ENCODE results near the gene TMEM81. TPM values are rescaled to one million over a fixed set of nuclear protein-coding genes. Genes with fewer than 3 reads are reported as not detected.

Gene TMEM81
- polyA plus RNA-seq (2011; rRNA removed): 1.5 and 2.1 TPM in 2 replicates
- polyA minus RNA-seq (2011; rRNA and poly(A)+ RNA removed): 2.6 and 3.1 TPM in 2 replicates

- Histone ChIP-seq H3K36me3 (ENCODE audit: control insufficient read depth, insufficient read depth, low read length) (peaks cover 1% of the 10 kb centered on the region; the same call in 1 of the 2 replicates), H3K27me3 (ENCODE audit: control insufficient read depth, insufficient read depth, low read length) (no peaks in the 10 kb centered on the region), H3K4me3 (ENCODE audit: low read depth, low read length) (no peak within 1 kb of the TSS)
- ChIA-PET CTCF (no interaction called here), POLR2A (no interaction called here)
- TF ChIP-seq, protein P1, sequence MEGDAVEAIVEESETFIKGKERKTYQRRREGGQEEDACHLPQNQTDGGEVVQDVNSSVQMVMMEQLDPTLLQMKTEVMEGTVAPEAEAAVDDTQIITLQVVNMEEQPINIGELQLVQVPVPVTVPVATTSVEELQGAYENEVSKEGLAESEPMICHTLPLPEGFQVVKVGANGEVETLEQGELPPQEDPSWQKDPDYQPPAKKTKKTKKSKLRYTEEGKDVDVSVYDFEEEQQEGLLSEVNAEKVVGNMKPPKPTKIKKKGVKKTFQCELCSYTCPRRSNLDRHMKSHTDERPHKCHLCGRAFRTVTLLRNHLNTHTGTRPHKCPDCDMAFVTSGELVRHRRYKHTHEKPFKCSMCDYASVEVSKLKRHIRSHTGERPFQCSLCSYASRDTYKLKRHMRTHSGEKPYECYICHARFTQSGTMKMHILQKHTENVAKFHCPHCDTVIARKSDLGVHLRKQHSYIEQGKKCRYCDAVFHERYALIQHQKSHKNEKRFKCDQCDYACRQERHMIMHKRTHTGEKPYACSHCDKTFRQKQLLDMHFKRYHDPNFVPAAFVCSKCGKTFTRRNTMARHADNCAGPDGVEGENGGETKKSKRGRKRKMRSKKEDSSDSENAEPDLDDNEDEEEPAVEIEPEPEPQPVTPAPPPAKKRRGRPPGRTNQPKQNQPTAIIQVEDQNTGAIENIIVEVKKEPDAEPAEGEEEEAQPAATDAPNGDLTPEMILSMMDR (IDR thresholded peaks at IDR 0.05; ENCODE audit: insufficient read depth, low read depth, low read length): no peak
- DNase-seq (ENCODE audit: low read depth): no peak
Observed at GRCh38 chr1:205084360-205084759, at the start of gene TMEM81. TMEM81 (minus strand) TSS chr1:205084460; CDS start chr1:205084320, 140 bp downstream.

- no peak for DNase-seq (ENCODE audit: low read depth)
- ChIA-PET CTCF (interaction anchor here (4.1 kb wide), 1 partner anchor 8 kb away, joined by 24 read pairs; no protein-coding TSS in a partner anchor), POLR2A (no interaction called here)
- H3K4me3 ChIP-seq (ENCODE audit: low read depth, low read length): no peak overlapping the region
- no peaks in the 10 kb centered on the region for H3K36me3 ChIP-seq (ENCODE audit: control insufficient read depth, insufficient read depth, low read length)
- no peaks in the 10 kb centered on the region for H3K27me3 ChIP-seq (ENCODE audit: control insufficient read depth, insufficient read depth, low read length)
- TF ChIP-seq, protein P1 (IDR thresholded peaks at IDR 0.05; ENCODE audit: insufficient read depth, low read depth, low read length): no peak
Observed at GRCh38 chr1:205133287-205133686, 49.0 kb upstream of the TMEM81 start.

DNA sequence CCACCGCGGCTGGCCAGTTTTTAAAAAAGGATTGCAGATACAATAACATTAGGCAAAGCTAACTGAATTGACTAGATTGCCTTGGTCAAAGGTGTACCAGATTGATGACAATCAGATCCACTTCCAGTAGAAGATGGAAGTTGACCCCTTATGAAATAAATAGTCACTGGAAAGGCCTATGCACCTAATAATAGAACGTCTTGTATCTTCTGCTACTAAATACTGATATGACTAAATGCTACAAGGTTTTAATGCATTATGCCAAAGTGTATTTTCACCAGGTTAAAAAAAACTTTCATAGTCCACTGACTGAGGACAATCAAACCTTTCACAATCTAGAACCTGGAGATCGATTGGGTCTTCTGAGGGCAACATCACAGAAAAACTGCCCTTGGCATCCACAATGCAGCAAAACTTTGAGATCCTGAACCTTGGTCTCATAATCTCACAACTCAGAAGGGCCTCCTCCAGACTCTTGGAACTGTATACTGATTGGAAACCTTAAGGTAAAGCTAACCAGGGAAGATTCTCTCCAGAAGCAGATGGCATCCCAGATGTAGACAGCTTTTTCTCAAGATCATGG is 45.3 kb upstream of the TMEM81 start:
- H3K36me3 ChIP-seq (ENCODE audit: control insufficient read depth, insufficient read depth, low read length): no peaks in the 10 kb centered on the region
- no peak for DNase-seq (ENCODE audit: low read depth)
- TF ChIP-seq, protein P1 (IDR thresholded peaks at IDR 0.05; ENCODE audit: insufficient read depth, low read depth, low read length): no peak
- ChIA-PET POLR2A (no interaction called here), CTCF (interaction anchor here (0.8 to 4.1 kb wide), 3 partner anchors 12 to 243 kb away, joined by 3 to 24 read pairs (median 3); no protein-coding TSS in a partner anchor)
- H3K27me3 ChIP-seq (ENCODE audit: control insufficient read depth, insufficient read depth, low read length): no peaks in the 10 kb centered on the region
- H3K4me3 ChIP-seq (ENCODE audit: low read depth, low read length): no peak overlapping the region

GRCh38 chr1:205128050-205128449 is 43.8 kb upstream of the TMEM81 start:
- DNase-seq (ENCODE audit: low read depth): no peak
- CTCF ChIA-PET: interaction anchor here (1.7 kb wide), 1 partner anchor 14 kb away, joined by 3 read pairs; no protein-coding TSS in a partner anchor
- TF ChIP-seq, protein P1 (IDR thresholded peaks at IDR 0.05; ENCODE audit: insufficient read depth, low read depth, low read length): no peak
- POLR2A ChIA-PET: no interaction called here
- Histone ChIP-seq H3K27me3 (ENCODE audit: control insufficient read depth, insufficient read depth, low read length) (no peaks in the 10 kb centered on the region), H3K36me3 (ENCODE audit: control insufficient read depth, insufficient read depth, low read length) (no peaks in the 10 kb centered on the region), H3K4me3 (ENCODE audit: low read depth, low read length) (no peak overlapping the region)

GRCh38 chr1:205127646-205128045 is 43.4 kb upstream of the TMEM81 start:
- CTCF ChIA-PET: interaction anchor here (1.7 kb wide), 1 partner anchor 15 kb away, joined by 3 read pairs; no protein-coding TSS in a partner anchor
- no peak overlapping the region for H3K4me3 ChIP-seq (ENCODE audit: low read depth, low read length)
- POLR2A ChIA-PET: no interaction called here
- H3K36me3 ChIP-seq (ENCODE audit: control insufficient read depth, insufficient read depth, low read length): no peaks in the 10 kb centered on the region
- no peaks in the 10 kb centered on the region for H3K27me3 ChIP-seq (ENCODE audit: control insufficient read depth, insufficient read depth, low read length)
- TF ChIP-seq, protein P1 (IDR thresholded peaks at IDR 0.05; ENCODE audit: insufficient read depth, low read depth, low read length): no peak
- no peak for DNase-seq (ENCODE audit: low read depth)

All from BJ (cell line).